Right lobe of liver (tissue), 4 donors: ENCODE results near the gene SLC5A9.

ENCODE experiments used
- CTCF ChIP-seq, 4 donors: fragments of 200-600 bp in 3 of 4; fragments of 450-650 bp in 1 of 4; IDR thresholded peaks; one replicate each; pipeline versions ENCODE4 v1.5.1 to v1.8.0; 2016 to 2022; ENCODE audit warnings: antibody characterized with exemption in 4 of 4, mild to moderate bottlenecking in 2 of 4
- POLR2A ChIP-seq: fragments of 450-650 bp; IDR thresholded peaks from one replicate; pipeline ENCODE4 v1.6.1; 2017; ENCODE audit warnings: antibody characterized with exemption, mild to moderate bottlenecking
- donor health status: DM: no; HTN: no; CAD: no.
- donor health status: DM: no; HTN: no; CAD: no.
- donor health status: DM: no; HTN: yes; CAD: no.

GRCh38 chr1:48208251-48208650 lies 14.3 kb upstream of the SLC5A9 start:
- no peak for TF ChIP-seq POLR2A
- no peak for TF ChIP-seq CTCF (IDR thresholded peaks at IDR 0.05)
